Esophagus muscularis mucosa (tissue), 4 donors: Measurements from ENCODE around the gene KPNA6.

ENCODE experiments used
- CTCF ChIP-seq, 3 experiments: fragments of 200-600 bp in 2 of 3; fragments of 450-650 bp in 1 of 3; sonication (generic) in 2 of 3; IDR thresholded peaks; one replicate each; pipeline ENCODE4 v1.5.1; 2017 to 2019; ENCODE audit warnings: antibody characterized with exemption in 3 of 3, mild to moderate bottlenecking in 2 of 3, moderate library complexity in 1 of 3
- EP300 ChIP-seq: sonication (generic); formaldehyde crosslinking; IDR thresholded peaks from one replicate; pipeline ENCODE4 v1.6.1; 2017; ENCODE audit warnings: antibody characterized with exemption
- POLR2A ChIP-seq: fragments of 450-650 bp; IDR thresholded peaks from one replicate; pipeline ENCODE4 v1.6.1; 2017; ENCODE audit warnings: antibody characterized with exemption, moderate library complexity, mild to moderate bottlenecking, low read depth
- POLR2AphosphoS5 ChIP-seq, 2 donors: sonication (generic); formaldehyde crosslinking; IDR thresholded peaks; one replicate each; pipeline ENCODE4 v1.6.1; 2017; ENCODE audit warnings: antibody characterized with exemption in 2 of 2

GRCh38 chr1:32127409-32128198 is 19.7 kb downstream of the KPNA6 start:
- TF ChIP-seq CTCF (IDR thresholded peaks at IDR 0.05) (peak in 1 of 3 experiments; percentile 23), POLR2A (no peak), POLR2AphosphoS5 (IDR thresholded peaks at IDR 0.05) (no peak), EP300 (no peak)
